Measurements from ENCODE around the gene RNF217. TPM values are rescaled to one million over a fixed set of nuclear protein-coding genes. Genes with fewer than 3 reads are reported as not detected.

RNF217 gene
- total RNA-seq, 1 donor from 2014 or later, result 14.2 TPM

DNA sequence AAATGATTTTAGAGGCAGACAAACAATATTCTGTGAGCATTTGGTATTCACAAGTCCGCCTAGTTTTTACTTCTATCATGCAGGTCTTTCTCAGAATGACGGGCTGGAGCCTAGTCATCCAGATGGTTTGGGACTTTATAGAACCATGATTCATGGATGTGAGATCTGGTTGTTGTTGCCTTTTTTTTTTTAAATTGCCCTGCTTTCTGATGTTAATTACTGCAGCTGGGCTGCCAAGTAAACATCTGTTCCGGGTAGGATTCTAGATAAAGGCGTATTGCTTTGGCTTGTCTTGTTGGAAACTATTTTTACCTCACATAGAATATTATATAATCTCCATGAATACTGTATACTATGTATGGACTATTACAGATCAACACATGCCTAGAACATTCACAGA lies 58.1 kb downstream of the RNF217 start:
- H3K27me3 ChIP-seq (ENCODE audit: control insufficient read depth, insufficient read depth, low read length), result no peaks in the 10 kb centered on the region
- H3K36me3 ChIP-seq (ENCODE audit: control insufficient read depth, insufficient read depth, low read length), result peaks cover 1% of the 10 kb centered on the region
- TF ChIP-seq, protein P1, sequence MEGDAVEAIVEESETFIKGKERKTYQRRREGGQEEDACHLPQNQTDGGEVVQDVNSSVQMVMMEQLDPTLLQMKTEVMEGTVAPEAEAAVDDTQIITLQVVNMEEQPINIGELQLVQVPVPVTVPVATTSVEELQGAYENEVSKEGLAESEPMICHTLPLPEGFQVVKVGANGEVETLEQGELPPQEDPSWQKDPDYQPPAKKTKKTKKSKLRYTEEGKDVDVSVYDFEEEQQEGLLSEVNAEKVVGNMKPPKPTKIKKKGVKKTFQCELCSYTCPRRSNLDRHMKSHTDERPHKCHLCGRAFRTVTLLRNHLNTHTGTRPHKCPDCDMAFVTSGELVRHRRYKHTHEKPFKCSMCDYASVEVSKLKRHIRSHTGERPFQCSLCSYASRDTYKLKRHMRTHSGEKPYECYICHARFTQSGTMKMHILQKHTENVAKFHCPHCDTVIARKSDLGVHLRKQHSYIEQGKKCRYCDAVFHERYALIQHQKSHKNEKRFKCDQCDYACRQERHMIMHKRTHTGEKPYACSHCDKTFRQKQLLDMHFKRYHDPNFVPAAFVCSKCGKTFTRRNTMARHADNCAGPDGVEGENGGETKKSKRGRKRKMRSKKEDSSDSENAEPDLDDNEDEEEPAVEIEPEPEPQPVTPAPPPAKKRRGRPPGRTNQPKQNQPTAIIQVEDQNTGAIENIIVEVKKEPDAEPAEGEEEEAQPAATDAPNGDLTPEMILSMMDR (IDR thresholded peaks at IDR 0.05; ENCODE audit: insufficient read depth, low read length, severe bottlenecking), result no peak
- DNase-seq (ENCODE audit: low read depth), result no peak
- H3K4me3 ChIP-seq (ENCODE audit: low read depth, low read length), result no peak overlapping the region
- no peak for FAIRE-seq

- DNase-seq (ENCODE audit: low read depth) (no peak), FAIRE-seq (no peak)
- TF ChIP-seq, protein P1 (IDR thresholded peaks at IDR 0.05; ENCODE audit: insufficient read depth, low read length, severe bottlenecking), result no peak
- H3K36me3 ChIP-seq (ENCODE audit: control insufficient read depth, insufficient read depth, low read length), result peaks cover 1% of the 10 kb centered on the region
- H3K4me3 ChIP-seq (ENCODE audit: low read depth, low read length), result no peak overlapping the region
- H3K27me3 ChIP-seq (ENCODE audit: control insufficient read depth, insufficient read depth, low read length), result no peaks in the 10 kb centered on the region
Measured at GRCh38 chr6:125022391-125022989, 60.3 kb downstream of the RNF217 start.

DNA sequence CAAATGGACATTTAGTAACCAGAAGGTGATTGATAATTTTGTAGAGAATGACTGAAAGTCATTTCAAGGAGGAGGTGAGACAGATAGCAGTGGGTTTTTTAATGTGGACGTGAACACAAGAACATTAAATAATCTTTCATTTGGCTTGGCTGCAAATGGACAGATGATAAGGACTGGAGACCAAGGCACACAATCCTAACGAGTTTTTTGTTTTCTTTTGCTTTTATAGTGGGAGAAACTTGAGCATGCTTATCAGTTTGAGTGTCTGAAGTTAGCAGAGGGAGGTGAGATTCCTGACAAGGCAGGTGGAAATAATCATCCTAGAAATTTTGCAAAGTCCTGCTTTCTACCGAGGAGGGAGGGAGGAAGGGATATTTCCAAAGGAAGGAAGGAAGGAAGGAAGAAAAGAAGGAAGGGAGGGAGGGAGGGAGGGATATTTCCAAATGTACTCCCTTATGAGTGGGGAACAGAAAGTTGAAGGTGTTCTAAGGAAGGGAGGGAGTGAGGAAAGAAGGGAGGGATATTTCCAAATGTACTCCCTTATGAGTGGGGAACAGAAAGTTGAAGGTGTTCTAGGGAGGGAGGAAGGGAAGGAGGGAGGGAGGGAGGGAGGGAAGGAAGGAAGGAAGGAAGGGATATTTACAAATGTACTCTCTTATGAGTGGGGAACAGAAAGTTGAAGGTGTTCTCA lies 63.1 kb downstream of the RNF217 start:
- FAIRE-seq (no peak), DNase-seq (ENCODE audit: low read depth) (no peak)
- TF ChIP-seq, protein P1 (IDR thresholded peaks at IDR 0.05; ENCODE audit: insufficient read depth, low read length, severe bottlenecking), result no peak
- Histone ChIP-seq H3K4me3 (ENCODE audit: low read depth, low read length) (no peak overlapping the region), H3K36me3 (ENCODE audit: control insufficient read depth, insufficient read depth, low read length) (no peaks in the 10 kb centered on the region), H3K27me3 (ENCODE audit: control insufficient read depth, insufficient read depth, low read length) (no peaks in the 10 kb centered on the region)

DNA sequence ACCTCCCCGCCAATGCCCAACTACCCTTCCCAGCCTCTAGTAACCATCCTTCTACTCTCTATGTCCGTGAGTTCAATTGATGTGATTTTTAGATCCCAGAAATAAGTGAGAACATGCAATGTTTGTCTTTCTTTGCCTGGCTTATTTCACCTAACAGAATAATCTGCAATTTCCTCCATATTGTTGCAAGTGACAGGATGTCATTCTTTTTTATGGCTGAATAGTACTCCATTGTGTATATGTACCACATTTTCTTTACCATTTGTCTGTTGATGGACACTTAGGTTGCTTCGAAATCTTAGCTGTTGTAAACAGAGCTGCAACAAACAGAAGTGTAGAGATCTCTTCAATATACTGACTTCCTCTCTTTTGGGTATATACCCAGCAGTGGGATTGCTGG lies 65.0 kb downstream of the RNF217 start:
- TF ChIP-seq, protein P1 (IDR thresholded peaks at IDR 0.05; ENCODE audit: insufficient read depth, low read length, severe bottlenecking), result no peak
- Histone ChIP-seq H3K27me3 (ENCODE audit: control insufficient read depth, insufficient read depth, low read length) (no peaks in the 10 kb centered on the region), H3K4me3 (ENCODE audit: low read depth, low read length) (no peak overlapping the region), H3K36me3 (ENCODE audit: control insufficient read depth, insufficient read depth, low read length) (no peaks in the 10 kb centered on the region)
- DNase-seq (ENCODE audit: low read depth), result no peak
- no peak for FAIRE-seq

DNA sequence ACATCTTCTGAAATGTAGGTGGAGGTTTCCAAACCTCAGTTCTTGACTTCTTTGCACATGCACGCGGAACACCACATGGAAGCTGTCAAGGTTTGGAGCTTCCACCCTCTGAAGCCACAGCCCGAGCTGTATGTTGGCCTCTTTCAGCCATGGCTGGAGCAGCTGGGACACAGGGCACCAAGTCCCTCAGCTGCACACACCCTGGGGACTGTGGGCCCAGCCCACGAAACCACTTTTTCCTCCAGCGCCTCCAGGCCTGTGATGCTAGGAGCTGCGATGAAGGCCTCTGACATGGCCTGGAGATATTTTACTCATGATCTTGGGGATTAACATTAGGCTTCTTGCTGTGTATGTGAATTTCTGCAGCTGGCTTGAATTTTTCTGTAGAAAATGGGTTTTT lies 68.7 kb downstream of the RNF217 start:
- TF ChIP-seq, protein P1 (IDR thresholded peaks at IDR 0.05; ENCODE audit: insufficient read depth, low read length, severe bottlenecking), result no peak
- Histone ChIP-seq H3K27me3 (ENCODE audit: control insufficient read depth, insufficient read depth, low read length) (no peaks in the 10 kb centered on the region), H3K36me3 (ENCODE audit: control insufficient read depth, insufficient read depth, low read length) (no peaks in the 10 kb centered on the region), H3K4me3 (ENCODE audit: low read depth, low read length) (no peak overlapping the region)
- DNase-seq (ENCODE audit: low read depth) (no peak), FAIRE-seq (no peak)
